GM21825 (cell line): ENCODE data around the gene HTR3E.
"Not testable (repeated sequence)": the region's sequence is repeated elsewhere in the genome, so short reads cannot be mapped to it uniquely, and the experiment has no call there.

Source experiments
- ATAC-seq: cut with Tn5 transposase; IDR thresholded peaks from one replicate; pipeline ENCODE4 v1.9.1; 2021; ENCODE audit warnings: mild to moderate bottlenecking, moderate library complexity; ENCODE audit not compliant: unreplicated experiment

The HTR3E gene

GRCh38 chr3:184110316-184110725 is 13.5 kb downstream of the HTR3E start:
- ATAC-seq: no peak

- no peak for ATAC-seq
These were observed 19.2 kb downstream of the HTR3E start for GRCh38 chr3:184116017-184116416.

GRCh38 chr3:184117636-184118035 is 20.8 kb downstream of the HTR3E start:
- ATAC-seq: no peak

GRCh38 chr3:184121031-184121430 is 24.2 kb downstream of the HTR3E start:
- ATAC-seq: not testable (repeated sequence)

GRCh38 chr3:184126006-184126405 is 29.1 kb downstream of the HTR3E start:
- ATAC-seq: no peak

- no peak for ATAC-seq
These were observed 32.1 kb downstream of the HTR3E start for GRCh38 chr3:184129012-184129411.

- no peak for ATAC-seq
These were observed 36.1 kb downstream of the HTR3E start for GRCh38 chr3:184132945-184133344.

GRCh38 chr3:184133840-184134745 is 37.2 kb downstream of the HTR3E start:
- no peak for ATAC-seq

GRCh38 chr3:184134746-184135148 is 37.9 kb downstream of the HTR3E start:
- peak; percentile 14 for ATAC-seq

- peak; percentile 86 for ATAC-seq
These were observed 38.5 kb downstream of the HTR3E start, which contains the start of gene EIF2B5 for GRCh38 chr3:184135149-184135910. TSS of gene EIF2B5 (plus strand) at chr3:184135358. CDS start at chr3:184135386, 28 bp downstream.

- peak; percentile 6 for ATAC-seq
These were observed 39.0 kb downstream of the HTR3E start for GRCh38 chr3:184135911-184136260.

GRCh38 chr3:184140436-184140835 is 43.6 kb downstream of the HTR3E start:
- ATAC-seq: no peak

- ATAC-seq: no peak
These were observed 45.3 kb downstream of the HTR3E start for GRCh38 chr3:184142199-184142598.

GRCh38 chr3:184143327-184143726 is 46.5 kb downstream of the HTR3E start:
- no peak for ATAC-seq

- ATAC-seq: no peak
These were observed 47.6 kb downstream of the HTR3E start for GRCh38 chr3:184144505-184144904.

GRCh38 chr3:184145111-184145524 is 48.3 kb downstream of the HTR3E start:
- ATAC-seq: no peak

GRCh38 chr3:184145751-184146270 is 48.9 kb downstream of the HTR3E start:
- ATAC-seq: no peak

GRCh38 chr3:184148076-184148475 is 51.2 kb downstream of the HTR3E start:
- ATAC-seq: no peak

- no peak for ATAC-seq
These were observed 52.3 kb downstream of the HTR3E start for GRCh38 chr3:184149123-184149522.

- ATAC-seq: not testable (repeated sequence)
These were observed 52.9 kb downstream of the HTR3E start for GRCh38 chr3:184149770-184150169.

- ATAC-seq: peak; percentile 82
These were observed 58.2 kb downstream of the HTR3E start, which contains the start of gene DVL3 for GRCh38 chr3:184154885-184155643. TSS of gene DVL3 (plus strand) at chr3:184155377. CDS start at chr3:184155636, 259 bp downstream.
